Subcutaneous adipose tissue (tissue), 4 donors: ENCODE results near the gene RAPGEF5. TPM values are rescaled to one million over a fixed set of nuclear protein-coding genes. Genes with fewer than 3 reads are reported as not detected.

ENCODE experiments used
- total RNA-seq, 4 donors: library from RNA; depleted of rRNA; stranded (reverse); fragments of >200 nt; gene quantifications; one replicate each; pipeline ENCODE4 v1.1.0, GENCODE V29; 2016
- TF ChIP-seq, protein P1 (sequence below): fragments of 450-650 bp; IDR thresholded peaks from one replicate; pipeline ENCODE4 v1.5.1; 2016; ENCODE audit warnings: low read depth, mild to moderate bottlenecking, control low read depth, antibody characterized with exemption, moderate library complexity

The RAPGEF5 gene
- total RNA-seq, 4 donors from 2014 or later: 19.7 to 96.2 (median 63.1) TPM

GRCh38 chr7:22147868-22148267 is 209.1 kb downstream of the RAPGEF5 start:
- TF ChIP-seq, protein P1, sequence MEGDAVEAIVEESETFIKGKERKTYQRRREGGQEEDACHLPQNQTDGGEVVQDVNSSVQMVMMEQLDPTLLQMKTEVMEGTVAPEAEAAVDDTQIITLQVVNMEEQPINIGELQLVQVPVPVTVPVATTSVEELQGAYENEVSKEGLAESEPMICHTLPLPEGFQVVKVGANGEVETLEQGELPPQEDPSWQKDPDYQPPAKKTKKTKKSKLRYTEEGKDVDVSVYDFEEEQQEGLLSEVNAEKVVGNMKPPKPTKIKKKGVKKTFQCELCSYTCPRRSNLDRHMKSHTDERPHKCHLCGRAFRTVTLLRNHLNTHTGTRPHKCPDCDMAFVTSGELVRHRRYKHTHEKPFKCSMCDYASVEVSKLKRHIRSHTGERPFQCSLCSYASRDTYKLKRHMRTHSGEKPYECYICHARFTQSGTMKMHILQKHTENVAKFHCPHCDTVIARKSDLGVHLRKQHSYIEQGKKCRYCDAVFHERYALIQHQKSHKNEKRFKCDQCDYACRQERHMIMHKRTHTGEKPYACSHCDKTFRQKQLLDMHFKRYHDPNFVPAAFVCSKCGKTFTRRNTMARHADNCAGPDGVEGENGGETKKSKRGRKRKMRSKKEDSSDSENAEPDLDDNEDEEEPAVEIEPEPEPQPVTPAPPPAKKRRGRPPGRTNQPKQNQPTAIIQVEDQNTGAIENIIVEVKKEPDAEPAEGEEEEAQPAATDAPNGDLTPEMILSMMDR: no peak

- TF ChIP-seq, protein P1: no peak
These were observed 209.9 kb downstream of the RAPGEF5 start for GRCh38 chr7:22146961-22147512.

GRCh38 chr7:22144950-22145349 is 212.0 kb downstream of the RAPGEF5 start:
- TF ChIP-seq, protein P1: no peak

DNA sequence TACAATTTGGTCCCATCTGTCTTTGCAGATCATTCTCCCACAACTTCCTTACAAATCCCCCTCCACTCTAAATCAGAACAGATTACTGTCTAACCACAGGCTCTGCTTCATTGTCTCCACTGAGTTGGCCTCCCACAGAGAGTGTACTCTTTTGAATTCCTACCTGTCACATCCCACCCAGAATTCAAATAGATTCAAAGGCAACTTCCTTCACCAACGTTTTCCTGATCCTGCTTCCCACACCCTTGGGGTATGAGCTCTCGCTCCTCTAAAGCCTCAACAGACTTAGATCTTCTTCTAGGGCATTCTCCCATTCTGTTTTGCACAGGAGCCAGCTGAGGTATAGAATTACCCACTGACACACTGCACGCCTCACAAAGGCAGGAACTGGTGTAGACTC is 213.5 kb downstream of the RAPGEF5 start:
- TF ChIP-seq, protein P1: no peak

DNA sequence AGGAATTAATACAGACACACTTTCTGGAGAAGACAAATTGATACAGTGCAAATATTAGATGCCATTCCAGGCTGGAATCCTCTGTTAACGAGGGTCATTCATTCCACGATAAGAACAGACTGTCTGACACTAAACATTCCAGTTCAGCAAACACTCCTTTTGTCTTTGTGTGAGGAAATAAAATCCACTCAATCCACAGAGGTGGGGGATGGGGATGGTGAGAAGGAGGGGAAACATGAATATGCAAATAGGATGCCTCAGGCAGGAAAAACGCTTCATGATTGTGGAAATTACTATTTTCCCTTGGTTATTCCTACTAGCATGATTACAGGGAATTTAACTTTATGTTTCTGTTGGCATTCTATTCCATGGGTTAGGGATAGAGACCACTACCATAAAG is 214.4 kb downstream of the RAPGEF5 start:
- TF ChIP-seq, protein P1: no peak

DNA sequence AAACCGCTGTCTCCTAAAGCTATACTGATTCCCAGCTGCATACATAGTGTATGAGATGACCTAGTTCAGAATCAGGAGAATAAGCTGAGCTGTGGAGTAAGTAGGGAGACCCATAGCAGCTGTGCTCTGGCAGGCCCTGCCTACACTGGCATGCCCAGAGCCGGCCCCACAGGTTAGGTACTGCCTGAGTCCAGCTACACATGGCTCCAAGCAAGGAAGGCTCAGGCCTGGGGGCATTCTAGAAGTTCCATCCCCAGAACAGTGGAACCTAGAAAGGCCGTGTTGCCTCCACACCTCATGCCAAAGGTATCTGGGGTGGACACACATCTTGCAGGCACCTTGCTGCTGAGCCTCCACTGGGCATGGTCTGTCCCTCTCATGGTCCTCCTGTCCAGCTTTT is 215.6 kb downstream of the RAPGEF5 start:
- TF ChIP-seq, protein P1: no peak

- TF ChIP-seq, protein P1: no peak
These were observed 216.4 kb downstream of the RAPGEF5 start for GRCh38 chr7:22140578-22140977.
